Activated B cell treated with CpG ODN at 0.5 μM for 24 hours (primary cell): ENCODE data around the gene CAMSAP3. TPM values are rescaled to one million over a fixed set of nuclear protein-coding genes. Genes with fewer than 3 reads are reported as not detected.

Experiments used
- ATAC-seq: fragments of 200-7000 bp; cut with Tn5 transposase; one replicate; pipeline ENCODE4 v1.10.0; 2021; ENCODE audit warnings: low read depth, mild to moderate bottlenecking, moderate library complexity
- CTCF ChIA-PET: fragments of 350-600 bp; sonication (Branson Sonifier 250); formaldehyde crosslinking; loops from one replicate; lab custom pipeline; 2021; ENCODE audit warnings: antibody characterized with exemption; lab: Charles Lee
- POLR2A ChIA-PET: fragments of 350-600 bp; sonication (Branson Sonifier 250); formaldehyde crosslinking; loops from one replicate; lab custom pipeline; 2021; ENCODE audit warnings: antibody characterized with exemption; lab: Charles Lee
- DNase-seq: peaks from one replicate; pipeline ENCODE4 v3.0.0; 2022
- H3K27ac Mint-ChIP-seq: one replicate; pipeline ENCODE4 v1.8.0; 2020; ENCODE audit warnings: mixed read lengths
- H3K27me3 Mint-ChIP-seq: one replicate; pipeline ENCODE4 v1.8.0; 2021; ENCODE audit warnings: mixed read lengths
- H3K36me3 Mint-ChIP-seq: one replicate; pipeline ENCODE4 v1.8.0; 2021; ENCODE audit warnings: low read depth, mixed read lengths
- H3K4me1 Mint-ChIP-seq: one replicate; pipeline ENCODE4 v1.8.0; 2021; ENCODE audit warnings: mixed read lengths
- H3K4me3 Mint-ChIP-seq: one replicate; pipeline ENCODE4 v1.8.0; 2020; ENCODE audit warnings: mild to moderate bottlenecking, mixed read lengths
- H3K9me3 Mint-ChIP-seq: one replicate; pipeline ENCODE4 v1.8.0; 2020; ENCODE audit warnings: mixed read lengths
- intact Hi-C: fragments of 100-400 bp; cut with micrococcal nuclease; formaldehyde crosslinking; loops from one replicate; pipeline ENCODE4 v1.15.1; 2024
- total RNA-seq: library from RNA; stranded (reverse); gene quantifications from 2 replicates; pipeline ENCODE4 v1.2.3, GENCODE V29; 2022
- TF ChIP-seq, protein P1 (sequence below): fragments of 200-600 bp; IDR thresholded peaks from one replicate; pipeline ENCODE4 v1.8.0; 2022; ENCODE audit warnings: antibody characterized with exemption, mild to moderate bottlenecking

The CAMSAP3 gene
- total RNA-seq, 1 donor from 2014 or later: 0.80 TPM

DNA sequence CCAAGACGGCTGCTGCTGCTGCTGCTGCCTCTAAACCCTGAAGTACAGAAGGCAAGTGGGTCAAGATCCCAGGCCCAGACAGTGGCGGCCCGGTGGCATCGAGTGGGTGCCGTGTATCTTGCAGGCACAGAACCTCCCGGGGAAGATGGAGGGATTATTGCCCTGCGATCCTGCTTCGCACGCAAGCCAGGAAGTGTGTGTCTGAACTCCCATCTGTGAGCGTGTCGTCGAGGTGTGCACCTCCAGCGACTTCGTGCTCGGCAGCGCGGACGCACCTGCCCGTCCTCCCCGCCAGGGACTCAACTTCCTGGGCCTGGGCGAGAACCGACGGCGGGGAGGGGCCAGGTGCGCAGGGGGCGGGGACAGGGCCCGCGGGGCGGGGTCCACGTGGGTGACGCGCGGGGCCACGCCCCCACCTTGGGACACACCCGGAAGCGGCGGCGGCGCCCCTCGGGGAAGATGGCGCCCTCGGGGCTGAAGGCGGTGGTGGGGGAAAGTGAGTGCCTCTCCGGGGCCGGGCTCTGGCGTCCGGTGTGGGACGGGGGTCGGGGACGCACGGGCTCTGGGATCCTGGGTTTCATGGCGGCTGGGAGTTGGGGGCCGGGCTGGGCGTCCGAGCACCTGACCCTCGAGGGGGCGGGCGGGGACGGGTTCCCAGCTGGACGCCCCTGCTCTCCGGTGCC lies 41.2 kb downstream of the CAMSAP3 start, which contains the start of gene STXBP2:
STXBP2 (plus strand) TSS at position 420 of the 683 bp plus-strand sequence; CDS start at position 460, 40 bp downstream.
- POLR2A ChIA-PET: interaction anchor here (0.6 to 2.7 kb wide), 6 partner anchors 8 to 692 kb away, joined by 3 to 13 read pairs (median 4); partner anchors contain the start of genes FCER2, PET100, SNAPC2 and TRAPPC5
- ATAC-seq (peak; percentile 98), DNase-seq (peak; percentile 93)
- Mint-ChIP-seq H3K9me3 (no peaks in the 10 kb centered on the region), H3K27me3 (no peaks in the 10 kb centered on the region), H3K4me1 (peaks cover 36% of the 10 kb centered on the region), H3K4me3 (peak within 1 kb of the TSS; percentile 86), H3K27ac (peak within 1 kb of the TSS; percentile 90), H3K36me3 (peaks cover 24% of the 10 kb centered on the region)
- intact Hi-C loops: loop anchor here (1.0 to 2.0 kb wide), 4 partner anchors 8 to 102 kb away; partner anchors contain the start of genes PET100, PNPLA6, TRAPPC5 and XAB2
- CTCF ChIA-PET: interaction anchor here (1.0 to 2.5 kb wide), 4 partner anchors 15 to 256 kb away, joined by 3 to 7 read pairs (median 4); no protein-coding TSS in a partner anchor
- TF ChIP-seq, protein P1, sequence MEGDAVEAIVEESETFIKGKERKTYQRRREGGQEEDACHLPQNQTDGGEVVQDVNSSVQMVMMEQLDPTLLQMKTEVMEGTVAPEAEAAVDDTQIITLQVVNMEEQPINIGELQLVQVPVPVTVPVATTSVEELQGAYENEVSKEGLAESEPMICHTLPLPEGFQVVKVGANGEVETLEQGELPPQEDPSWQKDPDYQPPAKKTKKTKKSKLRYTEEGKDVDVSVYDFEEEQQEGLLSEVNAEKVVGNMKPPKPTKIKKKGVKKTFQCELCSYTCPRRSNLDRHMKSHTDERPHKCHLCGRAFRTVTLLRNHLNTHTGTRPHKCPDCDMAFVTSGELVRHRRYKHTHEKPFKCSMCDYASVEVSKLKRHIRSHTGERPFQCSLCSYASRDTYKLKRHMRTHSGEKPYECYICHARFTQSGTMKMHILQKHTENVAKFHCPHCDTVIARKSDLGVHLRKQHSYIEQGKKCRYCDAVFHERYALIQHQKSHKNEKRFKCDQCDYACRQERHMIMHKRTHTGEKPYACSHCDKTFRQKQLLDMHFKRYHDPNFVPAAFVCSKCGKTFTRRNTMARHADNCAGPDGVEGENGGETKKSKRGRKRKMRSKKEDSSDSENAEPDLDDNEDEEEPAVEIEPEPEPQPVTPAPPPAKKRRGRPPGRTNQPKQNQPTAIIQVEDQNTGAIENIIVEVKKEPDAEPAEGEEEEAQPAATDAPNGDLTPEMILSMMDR: no peak

DNA sequence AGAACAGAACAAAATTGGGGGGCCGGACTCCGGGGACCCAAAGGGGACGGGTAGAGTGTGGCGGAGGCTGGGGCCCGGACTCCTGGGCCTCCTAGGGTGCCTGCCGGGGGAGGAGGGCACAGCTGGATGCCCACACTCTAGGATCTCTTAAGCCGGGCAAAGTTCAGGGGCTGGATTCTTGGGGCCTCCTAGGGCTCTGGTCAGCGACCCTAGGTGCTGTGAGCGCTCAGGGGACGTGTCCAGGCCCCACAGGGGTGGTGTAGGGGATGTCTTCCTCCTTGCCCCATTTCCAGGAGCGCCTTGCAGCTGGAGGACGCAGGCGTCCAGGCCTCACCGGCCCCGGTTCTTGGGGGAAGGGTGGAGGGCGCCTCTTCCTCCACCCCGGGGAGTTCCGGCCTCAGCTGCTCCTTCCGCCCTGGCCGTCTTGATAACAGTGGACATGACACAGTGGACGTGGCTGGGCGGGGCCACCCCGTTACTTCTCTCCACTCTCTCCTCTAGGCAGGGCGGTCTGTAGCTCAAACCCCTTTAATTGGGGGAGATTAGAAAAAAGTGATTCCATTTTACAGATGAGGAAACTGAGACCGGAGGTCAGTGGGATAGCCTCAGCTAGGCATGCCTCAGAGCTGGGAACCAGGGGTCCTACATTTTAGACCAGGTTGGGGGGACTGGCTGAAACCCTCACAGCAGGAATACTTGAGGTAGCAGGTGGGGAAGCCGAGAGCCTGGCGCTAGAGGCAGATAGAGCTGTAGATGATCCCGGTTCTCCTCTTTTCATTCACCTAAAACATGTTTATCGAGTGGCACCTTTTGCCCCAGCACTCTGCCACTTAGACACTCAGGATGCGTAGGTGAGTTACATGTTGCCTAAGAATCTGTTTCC lies 42.0 kb downstream of the CAMSAP3 start:
- ATAC-seq: peak; percentile 22
- Mint-ChIP-seq H3K36me3 (peaks cover 26% of the 10 kb centered on the region), H3K4me1 (peaks cover 36% of the 10 kb centered on the region), H3K4me3 (peak overlapping the region; percentile 86), H3K27ac (peak overlapping the region; percentile 90), H3K27me3 (no peaks in the 10 kb centered on the region), H3K9me3 (no peaks in the 10 kb centered on the region)
- TF ChIP-seq, protein P1: no peak
- intact Hi-C loops: loop anchor here (1.0 to 2.0 kb wide), 4 partner anchors 8 to 103 kb away; partner anchors contain the start of genes PET100, PNPLA6, TRAPPC5 and XAB2
- DNase-seq: no peak
- ChIA-PET CTCF (interaction anchor here (1.0 to 2.5 kb wide), 5 partner anchors 14 to 255 kb away, joined by 3 to 7 read pairs (median 4); partner anchors contain the start of gene TRAPPC5), POLR2A (interaction anchor here (0.5 to 2.7 kb wide), 11 partner anchors 8 to 692 kb away, joined by 3 to 13 read pairs (median 4); partner anchors contain the start of genes FCER2, PET100, SNAPC2 and TRAPPC5)

DNA sequence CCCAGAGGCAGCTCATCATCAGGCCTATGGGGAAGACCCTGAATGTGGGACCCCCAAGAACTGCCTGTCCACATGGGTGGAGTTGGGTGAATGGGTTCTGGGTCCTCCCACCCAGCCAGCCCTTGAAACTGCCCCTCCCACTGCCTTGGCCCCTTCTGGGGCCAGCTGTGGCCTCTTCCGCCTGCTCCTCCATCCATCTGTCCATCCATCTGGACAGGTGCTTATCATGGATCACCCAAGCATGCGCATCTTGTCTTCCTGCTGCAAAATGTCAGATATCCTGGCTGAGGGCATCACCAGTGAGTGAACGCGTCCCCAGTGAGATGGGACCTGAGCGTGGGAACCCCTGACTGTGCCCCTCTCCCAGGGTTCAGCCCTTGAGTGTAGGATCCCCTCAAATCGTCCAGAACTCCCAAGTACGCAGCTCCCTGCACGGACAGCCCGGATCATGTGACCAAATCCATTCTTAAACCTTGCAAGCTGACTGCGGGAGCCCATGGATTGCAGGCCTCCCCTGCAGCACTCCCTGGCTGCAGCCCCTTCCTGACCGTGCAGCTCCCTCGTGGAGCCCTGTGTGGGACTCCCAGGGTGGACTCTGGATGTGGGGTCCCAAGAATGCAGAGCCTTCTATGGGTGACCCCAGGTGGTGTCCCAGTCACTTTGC lies 43.3 kb downstream of the CAMSAP3 start:
- ATAC-seq (no peak), DNase-seq (no peak)
- H3K4me3 Mint-ChIP-seq: no peak overlapping the region
- TF ChIP-seq, protein P1: no peak
- intact Hi-C loops: no loop called here
- POLR2A ChIA-PET: interaction anchor here (0.6 to 2.7 kb wide), 4 partner anchors 10 to 262 kb away, joined by 4 to 13 read pairs (median 4); partner anchors contain the start of genes PET100 and XAB2
- H3K36me3 Mint-ChIP-seq: peaks cover 29% of the 10 kb centered on the region
- CTCF ChIA-PET: interaction anchor here (2.5 kb wide), 1 partner anchor 230 kb away, joined by 7 read pairs; no protein-coding TSS in a partner anchor
- H3K27ac Mint-ChIP-seq: no peak overlapping the region
- H3K27me3 Mint-ChIP-seq: no peaks in the 10 kb centered on the region
- no peaks in the 10 kb centered on the region for H3K9me3 Mint-ChIP-seq
- peaks cover 36% of the 10 kb centered on the region for H3K4me1 Mint-ChIP-seq

DNA sequence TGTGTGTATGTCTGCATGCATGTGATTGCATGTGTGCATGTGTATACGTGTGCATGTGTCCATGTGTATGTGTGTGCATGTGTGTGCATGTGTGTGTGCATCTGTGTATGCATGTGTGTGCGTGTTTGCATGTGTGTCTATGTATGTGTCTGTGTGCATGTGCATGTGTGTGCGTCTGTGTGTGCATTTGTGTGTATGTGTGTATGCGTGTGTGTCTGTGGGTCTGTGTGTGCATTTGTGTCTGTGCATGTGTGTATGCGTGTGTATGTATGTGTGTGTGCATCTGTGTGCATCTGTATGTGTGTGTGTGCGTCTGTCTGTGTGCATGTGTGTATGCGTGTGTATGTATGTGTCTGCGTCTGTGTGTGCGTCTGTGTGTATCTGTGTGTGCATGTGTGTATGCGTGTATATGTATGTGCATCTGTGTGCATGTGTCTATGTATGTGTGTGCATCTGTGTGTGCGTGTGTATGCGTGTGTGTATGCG lies 44.2 kb downstream of the CAMSAP3 start:
- DNase-seq: no peak
- TF ChIP-seq, protein P1: no peak
- ChIA-PET POLR2A (no interaction called here), CTCF (no interaction called here)
- Mint-ChIP-seq H3K27me3 (no peaks in the 10 kb centered on the region), H3K36me3 (peaks cover 36% of the 10 kb centered on the region), H3K9me3 (no peaks in the 10 kb centered on the region), H3K4me1 (peaks cover 36% of the 10 kb centered on the region), H3K4me3 (no peak overlapping the region), H3K27ac (no peak overlapping the region)
- intact Hi-C loops: no loop called here
- no peak for ATAC-seq
